Panc1 (cell line): ENCODE data around the gene MAPRE2. TPM values are rescaled to one million over a fixed set of nuclear protein-coding genes. Genes with fewer than 3 reads are reported as not detected.

Experiments
- ATAC-seq: fragments of 200-7000 bp; cut with Tn5 transposase; 2 replicates; pipeline ENCODE4 v1.9.1; 2020; ENCODE audit warnings: mild to moderate bottlenecking, moderate library complexity
- BruUV-seq: library from RNA; stranded (reverse); fragments of 400-500 nt; replicated peaks from 2 replicates; lab custom pipeline; 2021; lab: Mats Ljungman, UMichigan
- CTCF ChIA-PET: fragments of 300-600 bp; sonication (Branson Sonifier 250); formaldehyde crosslinking; loops from one replicate; lab custom pipeline; 2022; ENCODE audit warnings: antibody characterized with exemption; lab: Charles Lee
- POLR2A ChIA-PET: fragments of 300-600 bp; sonication (Branson Sonifier 250); formaldehyde crosslinking; loops from one replicate; lab custom pipeline; 2022; ENCODE audit warnings: antibody characterized with exemption; lab: Charles Lee
- DNase-seq: peaks from one replicate; pipeline ENCODE4 v3.0.0-alpha.2; 2010; ENCODE audit warnings: low read depth, low spot score
- H3K27ac ChIP-seq: 2 replicates; pipeline ENCODE4 v1.5.1; 2011; ENCODE audit warnings: mild to moderate bottlenecking, low read length, inconsistent platforms
- H3K27me3 ChIP-seq: fragments of 200-500 bp; sonication (Bioruptor generic); 2 replicates; pipeline ENCODE4 v1.6.0; 2014; ENCODE audit warnings: low read length, inconsistent platforms; ENCODE audit not compliant: control insufficient read depth, insufficient read depth
- H3K36me3 ChIP-seq: fragments of 200-500 bp; sonication (Bioruptor generic); 2 replicates; pipeline ENCODE4 v1.5.1; 2014; ENCODE audit warnings: inconsistent platforms, mild to moderate bottlenecking, low read length, moderate library complexity; ENCODE audit not compliant: control insufficient read depth, insufficient read depth
- H3K4me1 ChIP-seq: 2 replicates; pipeline ENCODE4 v1.5.1; 2011; ENCODE audit warnings: inconsistent platforms, mild to moderate bottlenecking, low read length, moderate library complexity; ENCODE audit not compliant: control insufficient read depth, insufficient read depth
- H3K4me3 ChIP-seq, 2 experiments: 2 replicates each; pipeline ENCODE4 v1.5.1; 2011 to 2012; ENCODE audit warnings: low read depth in 2 of 2, low read length in 2 of 2, mild to moderate bottlenecking in 2 of 2, inconsistent platforms in 1 of 2, moderate library complexity in 1 of 2
- H3K9me3 ChIP-seq: fragments of 200-500 bp; sonication (Bioruptor generic); 2 replicates; pipeline ENCODE4 v1.5.1; 2014; ENCODE audit warnings: low read depth, mild to moderate bottlenecking, inconsistent platforms, low read length, moderate library complexity; ENCODE audit not compliant: control insufficient read depth, insufficient read depth
- CTCF ChIP-seq: fragments of 450-650 bp; IDR thresholded peaks from 2 replicates; pipeline ENCODE4 v1.5.1; 2017; ENCODE audit warnings: mild to moderate bottlenecking
- POLR2AphosphoS5 ChIP-seq: IDR thresholded peaks from 2 replicates; pipeline ENCODE4 v1.6.1; 2012; ENCODE audit warnings: mild to moderate bottlenecking, low read depth, low read length, moderate library complexity
- REST ChIP-seq, 2 experiments: IDR thresholded peaks; 2 replicates each; pipeline ENCODE4 v1.6.1; 2011 to 2012; ENCODE audit warnings: low read depth in 2 of 2, control low read depth in 1 of 2, low read length in 1 of 2, mild to moderate bottlenecking in 1 of 2, moderate library complexity in 1 of 2; ENCODE audit not compliant: insufficient read depth in 1 of 2
- SIN3A ChIP-seq: IDR thresholded peaks from 2 replicates; pipeline ENCODE4 v1.6.1; 2012; ENCODE audit warnings: low read depth, mild to moderate bottlenecking, low read length, moderate library complexity, borderline replicate concordance; ENCODE audit not compliant: insufficient read depth
- TCF7L2 ChIP-seq: IDR thresholded peaks from 2 replicates; pipeline ENCODE4 v1.6.1; 2011; ENCODE audit warnings: mild to moderate bottlenecking, low read depth, low read length, inconsistent platforms
- in situ Hi-C: cut with HindIII; loops from 2 replicates; pipeline ENCODE4 v1.10.0; 2016; ENCODE audit warnings: low sequenced_read_pairs, low pct_unique_long_range_greater_than_20kb
- intact Hi-C: fragments of 100-400 bp; cut with micrococcal nuclease; formaldehyde crosslinking; loops from one replicate; pipeline ENCODE4 v1.10.0; 2022; ENCODE audit not compliant: unreplicated experiment
- total RNA-seq: library from RNA; stranded (reverse); gene quantifications from one replicate; pipeline ENCODE4 v1.2.1, GENCODE V29; 2021; ENCODE audit not compliant: unreplicated experiment

The MAPRE2 gene
- total RNA-seq, 1 experiment from 2014 or later, result 14.1 TPM

- POLR2A ChIA-PET, result no interaction called here
- in situ Hi-C loops (no loop called here), intact Hi-C loops (no loop called here)
- BruUV-seq, result no TSS peak
- DNase-seq (no peak), ATAC-seq (no peak)
- Histone ChIP-seq H3K27me3 (no peaks in the 10 kb centered on the region), H3K9me3 (no peaks in the 10 kb centered on the region), H3K4me1 (no peaks in the 10 kb centered on the region), H3K36me3 (no peaks in the 10 kb centered on the region), H3K27ac (no peak overlapping the region), H3K4me3 (no peak overlapping the region)
- TF ChIP-seq POLR2AphosphoS5, result no peak
- TF ChIP-seq TCF7L2, result no peak
- no peak for TF ChIP-seq CTCF
- no peak for TF ChIP-seq SIN3A
- TF ChIP-seq REST (IDR thresholded peaks at IDR 0.05; ENCODE audit: insufficient read depth in 1 of 2, low read depth in 2 of 2, low read length in 1 of 2), result no peak
- CTCF ChIA-PET, result no interaction called here
Measured at GRCh38 chr18:35138773-35139172, 97.6 kb downstream of the MAPRE2 start.

GRCh38 chr18:35139517-35139916 lies 98.3 kb downstream of the MAPRE2 start:
- CTCF ChIA-PET, result no interaction called here
- no peaks in the 10 kb centered on the region for H3K4me1 ChIP-seq
- no peaks in the 10 kb centered on the region for H3K36me3 ChIP-seq
- no peak for ATAC-seq
- no peak overlapping the region for H3K27ac ChIP-seq
- no TSS peak for BruUV-seq
- POLR2A ChIA-PET, result no interaction called here
- in situ Hi-C loops (no loop called here), intact Hi-C loops (no loop called here)
- H3K4me3 ChIP-seq, result no peak overlapping the region
- no peaks in the 10 kb centered on the region for H3K9me3 ChIP-seq
- DNase-seq, result no peak
- TF ChIP-seq REST (IDR thresholded peaks at IDR 0.05; ENCODE audit: insufficient read depth in 1 of 2, low read depth in 2 of 2, low read length in 1 of 2) (no peak), TCF7L2 (no peak), SIN3A (no peak)
- no peaks in the 10 kb centered on the region for H3K27me3 ChIP-seq
